T-cell (primary cell): Measurements from ENCODE around the gene CORIN. TPM values are rescaled to one million over a fixed set of nuclear protein-coding genes. Genes with fewer than 3 reads are reported as not detected.

Experiments
- ATAC-seq, 4 experiments: fragments of 200-7000 bp in 3 of 4; fragments of 150-1000 bp in 1 of 4; cut with Tn5 transposase; replicated peaks in 1 of 4; 1 replicate in 3 of 4; 2 replicates in 1 of 4; pipeline ENCODE4 v1.10.0; 2021; ENCODE audit warnings: moderate library complexity in 3 of 4, mild to moderate bottlenecking in 2 of 4, moderate number of reproducible peaks in 1 of 4
- CTCF ChIA-PET, 2 donors: fragments of 300-600 bp; sonication (Branson Sonifier 250); formaldehyde crosslinking; loops; one replicate each; lab custom pipeline; 2022; ENCODE audit warnings: antibody characterized with exemption in 2 of 2; lab: Charles Lee
- POLR2A ChIA-PET, 2 donors: fragments of 300-600 bp; sonication (Branson Sonifier 250); formaldehyde crosslinking; loops; one replicate each; lab custom pipeline; 2022; ENCODE audit warnings: antibody characterized with exemption in 2 of 2; lab: Charles Lee
- DNase-seq, 35 experiments: peaks; one replicate each; pipeline versions ENCODE4 v3.0.0 to v3.0.0-alpha.2; 2013 to 2023
- H3K27ac ChIP-seq: one replicate; pipeline ENCODE4 v1.5.1; 2013; ENCODE audit warnings: low read length
- H3K27me3 ChIP-seq, 2 experiments: replicated peaks in 1 of 2; 1 replicate in 1 of 2; 2 replicates in 1 of 2; pipeline versions ENCODE4 v1.6.1 to v1.7.0; 2013; ENCODE audit warnings: low read length in 1 of 2, mixed read lengths in 1 of 2; ENCODE audit not compliant: control insufficient read depth in 2 of 2, insufficient read depth in 2 of 2; ENCODE audit errors: extremely low read depth in 1 of 2
- H3K36me3 ChIP-seq, 2 donors: 1 replicate in 1 of 2; 2 replicates in 1 of 2; pipeline versions ENCODE4 v1.6.1 to v1.7.0; 2013; ENCODE audit warnings: low read length in 1 of 2; ENCODE audit not compliant: control insufficient read depth in 2 of 2, insufficient read depth in 1 of 2; ENCODE audit errors: extremely low read depth in 1 of 2
- H3K4me1 ChIP-seq, 2 experiments: 1 replicate in 1 of 2; 2 replicates in 1 of 2; pipeline versions ENCODE4 v1.6.1 to v1.7.0; 2013; ENCODE audit warnings: low read length in 2 of 2, mixed read lengths in 1 of 2; ENCODE audit not compliant: insufficient read depth in 2 of 2, control insufficient read depth in 1 of 2; ENCODE audit errors: extremely low read depth in 1 of 2
- H3K4me3 ChIP-seq, 2 donors: 1 replicate in 1 of 2; 2 replicates in 1 of 2; pipeline versions ENCODE4 v1.5.1 to v1.7.0; 2013; ENCODE audit warnings: mild to moderate bottlenecking in 2 of 2, low read length in 1 of 2, moderate library complexity in 1 of 2; ENCODE audit not compliant: control insufficient read depth in 1 of 2; ENCODE audit errors: extremely low read depth in 1 of 2
- H3K9me3 ChIP-seq: 2 replicates; pipeline ENCODE4 v1.7.0; 2013
- H3K27ac Mint-ChIP-seq, 2 donors: one replicate each; pipeline ENCODE4 v1.8.0; 2020 to 2021; ENCODE audit warnings: mild to moderate bottlenecking in 2 of 2, mixed read lengths in 2 of 2
- H3K27me3 Mint-ChIP-seq, 2 donors: one replicate each; pipeline ENCODE4 v1.8.0; 2021 to 2022; ENCODE audit warnings: mixed read lengths in 2 of 2
- H3K36me3 Mint-ChIP-seq: one replicate; pipeline ENCODE4 v1.8.0; 2021; ENCODE audit warnings: mixed read lengths
- H3K4me1 Mint-ChIP-seq, 3 donors: one replicate each; pipeline ENCODE4 v1.8.0; 2020 to 2022; ENCODE audit warnings: mixed read lengths in 3 of 3, mild to moderate bottlenecking in 1 of 3
- H3K4me3 Mint-ChIP-seq, 3 donors: one replicate each; pipeline ENCODE4 v1.8.0; 2020 to 2022; ENCODE audit warnings: mild to moderate bottlenecking in 3 of 3, mixed read lengths in 3 of 3, moderate library complexity in 3 of 3
- H3K9me3 Mint-ChIP-seq, 3 donors: one replicate each; pipeline ENCODE4 v1.8.0; 2020 to 2022; ENCODE audit warnings: mixed read lengths in 3 of 3
- WGBS: methylation state at CpG from one replicate; pipeline ENCODE4 v1.1.5; 2013; ENCODE audit warnings: missing lambda C conversion rate; ENCODE audit not compliant: insufficient coverage; 5-methylcytosine and 5-hydroxymethylcytosine counted together
- total RNA-seq, 35 experiments: library from RNA in 6 of 35; stranded (reverse) in 6 of 35; fragments of 120-200 nt in 1 of 35; gene quantifications; one replicate each; pipeline versions ENCODE4 v1.2.1 to v1.2.4 and lab custom pipeline; 2013 to 2026

CORIN gene
- total RNA-seq, 5 donors from 2014 or later (not counting 1 experiment from before 2014, with no cell fraction given): 0.44 to 0.86 (median 0.55) TPM; not detected in 1

- no peaks in the 10 kb centered on the region for H3K36me3 ChIP-seq
- H3K4me1 ChIP-seq: no peaks in the 10 kb centered on the region
- H3K36me3 Mint-ChIP-seq: no peaks in the 10 kb centered on the region
- no peak overlapping the region for H3K4me3 Mint-ChIP-seq
- ChIA-PET POLR2A (interaction anchor here in 1 of 2 donors (0.6 kb wide), 1 partner anchor 8 kb away, joined by 4 read pairs; no protein-coding TSS in a partner anchor), CTCF (interaction anchor here in 1 of 2 donors (0.6 kb wide), 1 partner anchor 1312 kb away, joined by 7 read pairs; no protein-coding TSS in a partner anchor)
- H3K27me3 ChIP-seq: no peaks in the 10 kb centered on the region
- H3K9me3 ChIP-seq: no peaks in the 10 kb centered on the region
- H3K4me1 Mint-ChIP-seq: no peaks in the 10 kb centered on the region
- no peak overlapping the region for H3K27ac ChIP-seq
- DNase-seq (no peak), ATAC-seq (no peak)
- peaks cover 0 to 11% of the 10 kb centered on the region in 2 donors for H3K27me3 Mint-ChIP-seq
- WGBS: no CpG with 5 or more reads among the region's 4 CpGs
- H3K9me3 Mint-ChIP-seq: no peaks in the 10 kb centered on the region
- no peak overlapping the region for H3K4me3 ChIP-seq
- H3K27ac Mint-ChIP-seq: no peak overlapping the region
Observed at GRCh38 chr4:47612116-47613023, 225.5 kb downstream of the CORIN start.

GRCh38 chr4:47606482-47606881, 231.4 kb downstream of the CORIN start:
- Mint-ChIP-seq H3K4me1 (no peaks in the 10 kb centered on the region), H3K27me3 (peaks cover 0 to 4% of the 10 kb centered on the region in 2 donors), H3K4me3 (no peak overlapping the region), H3K27ac (no peak overlapping the region), H3K9me3 (no peaks in the 10 kb centered on the region), H3K36me3 (no peaks in the 10 kb centered on the region)
- 70% methylated on average over 2 of the region's 3 CpGs for WGBS
- Histone ChIP-seq H3K9me3 (no peaks in the 10 kb centered on the region), H3K27me3 (no peaks in the 10 kb centered on the region), H3K4me3 (no peak overlapping the region), H3K36me3 (no peaks in the 10 kb centered on the region), H3K4me1 (no peaks in the 10 kb centered on the region), H3K27ac (no peak overlapping the region)
- CTCF ChIA-PET: no interaction called here
- ATAC-seq (no peak), DNase-seq (no peak)
- POLR2A ChIA-PET: no interaction called here

GRCh38 chr4:47598896-47599295, 239.0 kb downstream of the CORIN start:
- no peak for ATAC-seq
- Histone ChIP-seq H3K36me3 (no peaks in the 10 kb centered on the region), H3K27me3 (no peaks in the 10 kb centered on the region), H3K27ac (no peak overlapping the region), H3K9me3 (no peaks in the 10 kb centered on the region), H3K4me3 (no peak overlapping the region), H3K4me1 (no peaks in the 10 kb centered on the region)
- Mint-ChIP-seq H3K9me3 (no peaks in the 10 kb centered on the region), H3K27ac (no peak overlapping the region), H3K36me3 (no peaks in the 10 kb centered on the region), H3K27me3 (no peaks in the 10 kb centered on the region), H3K4me3 (no peak overlapping the region), H3K4me1 (no peaks in the 10 kb centered on the region)
- no peak for DNase-seq
- WGBS: no CpG with 5 or more reads among the region's 3 CpGs
- POLR2A ChIA-PET: no interaction called here
- CTCF ChIA-PET: no interaction called here

GRCh38 chr4:47598320-47598719, 239.5 kb downstream of the CORIN start:
- H3K36me3 Mint-ChIP-seq: no peaks in the 10 kb centered on the region

GRCh38 chr4:47597696-47598095, 240.2 kb downstream of the CORIN start:
- no peaks in the 10 kb centered on the region for H3K4me1 Mint-ChIP-seq
- no peaks in the 10 kb centered on the region for H3K27me3 ChIP-seq
- POLR2A ChIA-PET: interaction anchor here in 1 of 2 donors (0.7 kb wide), 1 partner anchor 10 kb away, joined by 3 read pairs; no protein-coding TSS in a partner anchor
- 17% methylated on average over 1 of the region's 1 CpG for WGBS
- H3K27ac Mint-ChIP-seq: no peak overlapping the region
- no peaks in the 10 kb centered on the region for H3K4me1 ChIP-seq
- no peaks in the 10 kb centered on the region for H3K27me3 Mint-ChIP-seq
- no peaks in the 10 kb centered on the region for H3K9me3 Mint-ChIP-seq
- no peak for DNase-seq
- ATAC-seq: no peak
- H3K36me3 ChIP-seq: no peaks in the 10 kb centered on the region
- H3K36me3 Mint-ChIP-seq: peaks cover 3% of the 10 kb centered on the region
- CTCF ChIA-PET: no interaction called here
- no peak overlapping the region for H3K27ac ChIP-seq
- H3K4me3 ChIP-seq: no peak overlapping the region
- H3K4me3 Mint-ChIP-seq: no peak overlapping the region
- no peaks in the 10 kb centered on the region for H3K9me3 ChIP-seq

More at GRCh38 chr4:47598320-47598719, 239.5 kb downstream of the CORIN start:
- no peak overlapping the region for H3K4me3 Mint-ChIP-seq
- POLR2A ChIA-PET: no interaction called here
- H3K27me3 Mint-ChIP-seq: no peaks in the 10 kb centered on the region
- DNase-seq: no peak
- Histone ChIP-seq H3K27ac (no peak overlapping the region), H3K4me3 (no peak overlapping the region), H3K27me3 (no peaks in the 10 kb centered on the region), H3K4me1 (no peaks in the 10 kb centered on the region), H3K9me3 (no peaks in the 10 kb centered on the region), H3K36me3 (no peaks in the 10 kb centered on the region)
- WGBS: 71% methylated on average over 1 of the region's 1 CpG
- H3K27ac Mint-ChIP-seq: no peak overlapping the region
- H3K9me3 Mint-ChIP-seq: no peaks in the 10 kb centered on the region
- CTCF ChIA-PET: no interaction called here
- ATAC-seq: no peak
- no peaks in the 10 kb centered on the region for H3K4me1 Mint-ChIP-seq

GRCh38 chr4:47590325-47590724, 247.5 kb downstream of the CORIN start:
- Histone ChIP-seq H3K9me3 (no peaks in the 10 kb centered on the region), H3K36me3 (peaks cover 0 to 3% of the 10 kb centered on the region in 2 donors), H3K4me1 (no peaks in the 10 kb centered on the region), H3K4me3 (no peak overlapping the region), H3K27me3 (no peaks in the 10 kb centered on the region), H3K27ac (no peak overlapping the region)
- ATAC-seq (no peak), DNase-seq (no peak)
- Mint-ChIP-seq H3K9me3 (peaks cover 4 to 13% (median 6%) of the 10 kb centered on the region in 3 donors), H3K27me3 (no peaks in the 10 kb centered on the region), H3K27ac (no peak overlapping the region), H3K4me3 (no peak overlapping the region), H3K4me1 (no peaks in the 10 kb centered on the region), H3K36me3 (peaks cover 47% of the 10 kb centered on the region)
- ChIA-PET POLR2A (no interaction called here), CTCF (no interaction called here)
- WGBS: no CpG with 5 or more reads among the region's 1 CpG
